Activated CD4-positive, alpha-beta T cell treated with anti-CD3 and anti-CD28 coated beads, Interleukin-2, amount 10 ng/mL, durations not matched to agents 7 days and 5 days (primary cell): ENCODE measurements around the gene NRG3. TPM values are rescaled to one million over a fixed set of nuclear protein-coding genes. Genes with fewer than 3 reads are reported as not detected.

ENCODE experiments used
- CTCF ChIA-PET: fragments of 350-600 bp; sonication (Branson Sonifier 250); formaldehyde crosslinking; loops from one replicate; lab custom pipeline; 2021; ENCODE audit warnings: antibody characterized with exemption; lab: Charles Lee
- POLR2A ChIA-PET: fragments of 350-600 bp; sonication (Branson Sonifier 250); formaldehyde crosslinking; loops from one replicate; lab custom pipeline; 2021; ENCODE audit warnings: antibody characterized with exemption; lab: Charles Lee
- DNase-seq: peaks from one replicate; pipeline ENCODE4 v3.0.0-alpha.2; 2020
- H3K27ac Mint-ChIP-seq: one replicate; pipeline ENCODE4 v1.8.0; 2021; ENCODE audit warnings: mild to moderate bottlenecking, moderate library complexity, mixed read lengths
- H3K27me3 Mint-ChIP-seq: one replicate; pipeline ENCODE4 v1.8.0; 2021; ENCODE audit warnings: mixed read lengths
- H3K36me3 Mint-ChIP-seq: one replicate; pipeline ENCODE4 v1.8.0; 2021; ENCODE audit warnings: low read depth, mixed read lengths
- H3K4me1 Mint-ChIP-seq: one replicate; pipeline ENCODE4 v1.8.0; 2021; ENCODE audit warnings: mixed read lengths
- H3K4me3 Mint-ChIP-seq: one replicate; pipeline ENCODE4 v1.8.0; 2021; ENCODE audit warnings: mild to moderate bottlenecking, moderate library complexity, mixed read lengths
- H3K9me3 Mint-ChIP-seq: one replicate; pipeline ENCODE4 v1.8.0; 2021; ENCODE audit warnings: mixed read lengths
- total RNA-seq, 2 experiments: library from RNA; stranded (reverse); gene quantifications; one replicate each; pipeline ENCODE4 v1.2.3, GENCODE V29; 2021

NRG3 gene
- total RNA-seq, 2 experiments from 2014 or later: not detected

DNA sequence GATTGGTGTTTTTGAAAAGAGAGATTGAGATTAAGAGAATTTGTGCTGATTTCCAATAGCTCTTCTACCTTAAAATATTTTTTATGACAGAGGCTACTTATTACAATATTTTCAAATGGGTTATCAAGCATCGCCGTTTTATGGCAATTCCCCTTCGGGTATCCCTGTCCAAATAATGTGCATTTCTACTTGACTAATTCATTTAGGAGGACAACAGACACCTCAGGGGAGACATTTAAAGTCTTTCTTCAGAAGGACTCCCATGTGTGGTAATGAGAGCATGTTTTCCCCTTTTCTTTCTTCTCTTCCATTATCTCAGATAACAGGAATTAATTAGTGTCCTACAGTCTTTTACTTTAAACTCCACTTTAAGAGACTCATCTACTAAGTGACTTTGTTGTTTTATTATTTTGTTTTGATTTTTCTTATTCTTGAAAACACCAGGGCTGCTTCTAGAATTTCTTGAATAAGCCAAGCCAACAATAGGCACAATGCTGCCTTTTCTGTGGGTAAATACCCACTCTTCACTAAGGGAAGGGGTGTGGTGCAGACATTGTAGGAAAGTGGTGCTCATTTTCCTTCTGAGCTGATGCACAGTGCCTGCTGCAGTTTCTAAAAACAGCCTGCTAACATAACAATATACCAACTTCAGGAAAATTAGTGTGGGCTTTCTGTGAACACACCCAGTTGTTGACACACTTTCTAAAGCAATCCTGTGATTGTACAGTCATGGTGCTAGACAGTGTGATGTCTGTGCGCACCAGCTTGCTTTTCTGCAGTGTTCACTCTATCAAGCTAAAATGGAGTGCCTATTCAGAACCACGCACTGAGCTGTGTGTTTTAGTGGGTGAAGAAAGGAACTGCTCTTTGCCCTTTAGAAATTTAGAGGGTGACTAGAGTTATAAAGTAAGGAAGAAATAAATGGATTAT is 597.7 kb downstream of the NRG3 start:
- POLR2A ChIA-PET: no interaction called here
- CTCF ChIA-PET: no interaction called here
- no peak overlapping the region for H3K27ac Mint-ChIP-seq
- peaks cover 6% of the 10 kb centered on the region for H3K9me3 Mint-ChIP-seq
- no peaks in the 10 kb centered on the region for H3K36me3 Mint-ChIP-seq
- H3K4me3 Mint-ChIP-seq: no peak overlapping the region
- no peak for DNase-seq
- H3K4me1 Mint-ChIP-seq: no peaks in the 10 kb centered on the region
- H3K27me3 Mint-ChIP-seq: no peaks in the 10 kb centered on the region

DNA sequence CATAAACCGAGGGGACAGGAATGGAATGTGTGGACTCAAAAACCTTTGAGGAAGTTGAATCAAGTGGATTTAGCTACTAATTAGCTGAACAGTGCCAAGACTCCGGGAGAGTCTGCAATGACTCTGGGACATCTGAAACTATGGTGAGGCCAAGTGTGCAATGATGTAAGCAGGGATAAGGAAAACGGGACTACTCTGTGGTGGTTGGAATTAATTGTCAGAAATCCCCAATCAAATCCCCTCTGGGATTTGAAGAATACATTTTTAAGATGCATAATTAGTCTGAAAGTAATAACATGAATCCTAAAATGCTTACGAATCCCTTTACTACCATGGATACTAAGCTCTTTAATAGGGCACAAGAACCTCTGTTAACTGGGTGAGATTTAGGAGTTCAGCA is 602.8 kb downstream of the NRG3 start:
- ChIA-PET POLR2A (no interaction called here), CTCF (no interaction called here)
- no peak overlapping the region for H3K4me3 Mint-ChIP-seq
- peaks cover 8% of the 10 kb centered on the region for H3K9me3 Mint-ChIP-seq
- H3K36me3 Mint-ChIP-seq: no peaks in the 10 kb centered on the region
- DNase-seq: no peak
- no peak overlapping the region for H3K27ac Mint-ChIP-seq
- H3K4me1 Mint-ChIP-seq: no peaks in the 10 kb centered on the region
- no peaks in the 10 kb centered on the region for H3K27me3 Mint-ChIP-seq

DNA sequence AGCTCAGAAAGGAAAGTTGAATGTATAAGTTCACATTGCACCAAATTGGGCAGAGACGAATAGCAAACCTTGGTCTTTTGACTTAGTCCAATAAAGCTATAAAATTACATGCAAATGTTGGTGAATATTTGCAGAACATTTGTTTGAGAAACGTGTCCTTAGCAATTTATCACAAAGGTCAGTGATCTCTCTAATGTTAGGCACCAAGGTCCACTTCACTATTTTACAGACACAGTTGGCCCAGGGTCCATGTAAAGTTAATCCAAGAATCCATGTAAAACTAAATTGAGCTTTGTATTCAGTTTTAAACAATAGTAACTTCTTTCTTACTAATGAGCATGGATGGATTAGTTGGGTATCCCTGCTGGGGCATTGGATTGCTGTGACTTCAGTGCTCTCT is 617.7 kb downstream of the NRG3 start:
- no peaks in the 10 kb centered on the region for H3K4me1 Mint-ChIP-seq
- ChIA-PET POLR2A (no interaction called here), CTCF (no interaction called here)
- H3K36me3 Mint-ChIP-seq: no peaks in the 10 kb centered on the region
- DNase-seq: no peak
- no peak overlapping the region for H3K27ac Mint-ChIP-seq
- H3K4me3 Mint-ChIP-seq: no peak overlapping the region
- H3K27me3 Mint-ChIP-seq: no peaks in the 10 kb centered on the region
- H3K9me3 Mint-ChIP-seq: peaks cover 6% of the 10 kb centered on the region

DNA sequence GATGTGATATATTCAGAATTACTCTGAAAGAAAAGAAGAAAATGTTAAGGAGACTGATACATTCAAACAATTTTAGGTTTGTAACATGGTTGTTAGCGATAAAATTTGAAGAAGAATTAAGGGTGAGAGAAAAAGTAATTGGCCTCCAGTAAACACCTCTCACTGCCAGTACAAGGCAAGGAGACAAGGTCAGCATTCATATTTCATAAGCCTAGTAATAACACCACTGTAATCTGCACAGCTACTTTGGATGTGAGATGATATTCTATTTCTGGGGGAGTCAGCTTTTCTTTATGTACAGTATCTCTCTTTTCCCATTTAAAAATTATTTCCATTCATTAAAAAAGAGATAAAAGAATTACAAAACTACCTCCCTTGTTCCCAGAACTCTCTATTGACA is 621.1 kb downstream of the NRG3 start:
- no peak overlapping the region for H3K4me3 Mint-ChIP-seq
- peaks cover 4% of the 10 kb centered on the region for H3K9me3 Mint-ChIP-seq
- no peaks in the 10 kb centered on the region for H3K4me1 Mint-ChIP-seq
- DNase-seq: no peak
- no peak overlapping the region for H3K27ac Mint-ChIP-seq
- no peaks in the 10 kb centered on the region for H3K27me3 Mint-ChIP-seq
- POLR2A ChIA-PET: no interaction called here
- CTCF ChIA-PET: no interaction called here
- no peaks in the 10 kb centered on the region for H3K36me3 Mint-ChIP-seq

DNA sequence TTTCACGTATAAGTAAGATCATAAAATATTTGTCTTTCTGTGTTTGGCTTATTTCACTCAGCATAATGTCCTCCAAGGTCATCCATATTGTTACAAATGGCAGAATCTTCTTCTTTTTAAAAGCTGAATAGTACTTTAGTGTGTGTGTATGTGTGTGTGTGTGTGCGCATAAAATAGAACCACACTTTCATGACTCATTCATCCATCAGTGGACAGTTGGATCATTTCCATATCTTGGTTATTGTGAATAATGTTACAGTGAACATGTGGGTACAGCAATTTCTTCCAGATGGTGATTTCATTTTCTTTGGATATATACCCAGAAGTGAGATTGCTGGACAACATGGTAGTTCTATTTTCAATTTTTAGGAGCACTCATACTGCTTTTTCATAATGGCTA is 622.4 kb downstream of the NRG3 start:
- Mint-ChIP-seq H3K9me3 (peaks cover 4% of the 10 kb centered on the region), H3K36me3 (no peaks in the 10 kb centered on the region), H3K27ac (no peak overlapping the region), H3K4me3 (no peak overlapping the region), H3K4me1 (no peaks in the 10 kb centered on the region), H3K27me3 (no peaks in the 10 kb centered on the region)
- DNase-seq: no peak
- POLR2A ChIA-PET: no interaction called here
- CTCF ChIA-PET: no interaction called here

DNA sequence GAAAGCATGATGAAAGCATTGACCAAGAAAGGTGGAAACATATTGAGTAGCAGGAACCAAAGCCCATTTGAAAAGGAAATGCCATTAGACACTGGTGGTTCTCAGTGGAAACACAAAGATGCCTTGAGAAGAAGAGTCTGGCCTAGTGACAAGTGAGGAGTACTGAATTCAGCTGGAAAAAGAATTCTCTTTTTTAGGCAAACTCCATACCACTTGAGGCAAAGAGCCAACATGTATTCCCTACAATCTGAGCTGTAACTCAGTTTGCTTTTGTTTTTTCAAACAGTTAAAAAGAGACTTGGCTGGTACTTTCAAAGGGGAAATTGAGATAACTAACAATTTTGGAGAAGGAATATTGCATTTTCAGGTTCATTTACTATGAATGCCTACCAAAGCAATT is 624.0 kb downstream of the NRG3 start:
- no peaks in the 10 kb centered on the region for H3K4me1 Mint-ChIP-seq
- POLR2A ChIA-PET: interaction anchor here (0.6 kb wide), 1 partner anchor 681 kb away, joined by 3 read pairs; no protein-coding TSS in a partner anchor
- H3K27me3 Mint-ChIP-seq: no peaks in the 10 kb centered on the region
- H3K36me3 Mint-ChIP-seq: no peaks in the 10 kb centered on the region
- H3K9me3 Mint-ChIP-seq: peaks cover under 1% of the 10 kb centered on the region
- no peak overlapping the region for H3K27ac Mint-ChIP-seq
- CTCF ChIA-PET: no interaction called here
- H3K4me3 Mint-ChIP-seq: no peak overlapping the region
- DNase-seq: no peak

DNA sequence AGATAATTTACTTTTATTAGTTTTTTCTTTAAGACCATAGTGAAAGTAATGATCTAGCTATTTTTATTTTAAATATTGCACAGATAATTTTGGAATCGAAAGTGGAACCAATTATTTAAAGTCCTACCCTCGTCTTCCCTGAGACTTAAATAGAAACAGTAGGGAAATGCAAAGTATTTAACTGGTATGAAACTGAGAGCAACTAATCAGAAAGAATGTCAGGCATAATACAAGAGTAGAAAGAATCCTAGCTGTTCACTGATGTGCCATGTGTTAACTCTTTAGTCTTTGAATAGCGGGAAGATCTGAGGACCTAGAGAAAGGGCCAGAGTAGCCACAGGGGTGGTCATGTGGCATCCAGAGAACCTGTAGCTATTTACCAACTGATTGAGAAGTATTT is 630.0 kb downstream of the NRG3 start:
- ChIA-PET CTCF (no interaction called here), POLR2A (no interaction called here)
- Mint-ChIP-seq H3K9me3 (peaks cover 2% of the 10 kb centered on the region), H3K27me3 (no peaks in the 10 kb centered on the region), H3K36me3 (no peaks in the 10 kb centered on the region), H3K4me1 (no peaks in the 10 kb centered on the region), H3K4me3 (no peak overlapping the region), H3K27ac (no peak overlapping the region)
- no peak for DNase-seq

DNA sequence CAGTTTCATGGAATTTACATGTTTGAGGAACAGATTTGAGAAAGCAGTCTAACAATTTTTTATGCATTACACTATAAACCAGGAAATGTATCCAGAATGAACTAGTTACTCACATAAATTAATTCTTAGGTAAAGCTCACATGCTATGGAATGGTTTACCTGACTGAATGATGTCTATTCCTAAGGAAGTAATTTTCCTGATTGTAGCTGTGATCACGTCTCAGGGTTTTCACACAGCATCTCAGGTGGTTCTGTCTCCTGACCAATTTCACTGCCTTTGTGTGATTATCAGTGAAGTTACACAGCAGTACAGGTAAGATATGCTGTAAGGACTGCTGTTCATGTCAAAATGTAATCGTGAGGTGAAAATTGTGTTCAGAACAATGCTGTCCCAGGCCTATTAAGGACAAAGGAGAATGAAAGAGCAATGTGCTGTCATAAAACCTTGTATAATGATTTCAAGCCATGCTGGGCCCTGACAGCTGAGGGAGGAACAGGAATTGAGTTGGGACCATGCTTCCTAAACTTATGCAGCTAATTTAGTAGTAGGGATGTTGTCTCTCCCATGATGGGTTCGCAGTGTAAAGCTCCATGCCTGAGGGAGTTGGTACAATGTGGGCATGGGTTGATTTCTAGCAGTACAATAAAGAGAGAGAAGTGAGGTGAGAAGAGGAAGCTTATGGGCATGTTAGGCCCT is 631.8 kb downstream of the NRG3 start:
- POLR2A ChIA-PET: no interaction called here
- Mint-ChIP-seq H3K27ac (no peak overlapping the region), H3K9me3 (peaks cover 2% of the 10 kb centered on the region), H3K36me3 (no peaks in the 10 kb centered on the region), H3K4me1 (no peaks in the 10 kb centered on the region), H3K27me3 (no peaks in the 10 kb centered on the region), H3K4me3 (no peak overlapping the region)
- DNase-seq: no peak
- CTCF ChIA-PET: no interaction called here

DNA sequence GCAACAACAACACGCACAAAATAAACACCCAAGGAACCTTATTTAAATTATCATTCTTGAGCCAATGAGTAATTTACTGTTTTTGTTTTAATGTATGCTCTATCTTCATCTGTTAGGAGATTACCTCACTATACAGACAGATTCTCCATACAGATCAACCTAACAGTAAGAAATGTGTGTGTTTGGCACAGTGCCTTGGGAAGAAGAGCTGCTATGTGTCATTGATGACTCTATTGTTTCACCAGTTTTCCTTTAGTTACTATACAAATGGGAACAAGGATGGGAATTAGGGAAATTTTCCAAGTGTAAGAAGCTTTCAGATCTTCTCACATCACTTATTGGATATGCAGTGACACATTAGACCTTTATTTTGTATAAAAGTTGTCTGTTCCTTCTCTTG is 640.3 kb downstream of the NRG3 start:
- ChIA-PET POLR2A (no interaction called here), CTCF (no interaction called here)
- DNase-seq: no peak
- no peaks in the 10 kb centered on the region for H3K36me3 Mint-ChIP-seq
- H3K27me3 Mint-ChIP-seq: no peaks in the 10 kb centered on the region
- H3K9me3 Mint-ChIP-seq: peaks cover under 1% of the 10 kb centered on the region
- no peak overlapping the region for H3K4me3 Mint-ChIP-seq
- no peaks in the 10 kb centered on the region for H3K4me1 Mint-ChIP-seq
- no peak overlapping the region for H3K27ac Mint-ChIP-seq

DNA sequence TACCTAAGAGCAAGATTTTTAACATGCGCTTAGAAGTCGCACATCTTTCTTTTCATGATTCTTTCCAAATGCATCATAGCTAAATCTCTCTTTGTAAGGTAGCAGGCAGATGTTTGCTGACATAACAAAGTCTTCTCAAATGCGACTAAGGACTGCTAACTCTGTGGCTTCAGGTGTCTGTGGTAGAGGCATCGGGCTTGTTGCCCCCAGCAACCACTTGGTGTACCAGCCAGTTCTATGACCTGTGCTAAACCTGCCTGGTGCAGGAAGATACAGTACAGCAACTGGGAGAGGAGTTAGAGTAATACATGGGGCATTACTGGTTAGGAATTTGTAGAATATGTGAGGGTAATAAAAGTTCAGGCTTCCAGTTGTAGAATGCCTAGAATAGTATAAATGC is 654.1 kb downstream of the NRG3 start:
- Mint-ChIP-seq H3K27ac (no peak overlapping the region), H3K36me3 (no peaks in the 10 kb centered on the region), H3K4me1 (no peaks in the 10 kb centered on the region), H3K9me3 (no peaks in the 10 kb centered on the region), H3K27me3 (no peaks in the 10 kb centered on the region), H3K4me3 (no peak overlapping the region)
- ChIA-PET POLR2A (no interaction called here), CTCF (no interaction called here)
- DNase-seq: no peak

DNA sequence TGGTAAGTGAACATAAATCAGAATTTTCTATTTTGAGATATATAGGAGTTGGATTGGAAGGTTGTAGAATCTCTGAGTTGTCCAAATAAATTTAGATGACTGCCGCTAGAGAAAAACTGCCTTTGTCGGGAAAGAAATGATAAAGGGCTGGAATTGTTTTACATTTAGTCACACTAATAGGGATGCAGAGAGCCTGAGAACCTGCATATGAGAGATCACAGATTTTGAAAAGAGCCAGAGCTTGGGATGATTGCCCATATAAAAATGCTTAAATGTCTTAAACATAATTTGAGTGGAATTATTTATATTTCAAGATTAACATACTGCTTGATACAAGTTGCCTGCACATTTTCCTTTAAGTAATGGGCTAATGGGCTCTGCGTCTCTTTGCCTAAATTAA is 660.5 kb downstream of the NRG3 start:
- H3K9me3 Mint-ChIP-seq: peaks cover 3% of the 10 kb centered on the region
- no peak overlapping the region for H3K27ac Mint-ChIP-seq
- no peaks in the 10 kb centered on the region for H3K27me3 Mint-ChIP-seq
- no peaks in the 10 kb centered on the region for H3K36me3 Mint-ChIP-seq
- CTCF ChIA-PET: no interaction called here
- H3K4me3 Mint-ChIP-seq: no peak overlapping the region
- no peak for DNase-seq
- H3K4me1 Mint-ChIP-seq: no peaks in the 10 kb centered on the region
- POLR2A ChIA-PET: no interaction called here

DNA sequence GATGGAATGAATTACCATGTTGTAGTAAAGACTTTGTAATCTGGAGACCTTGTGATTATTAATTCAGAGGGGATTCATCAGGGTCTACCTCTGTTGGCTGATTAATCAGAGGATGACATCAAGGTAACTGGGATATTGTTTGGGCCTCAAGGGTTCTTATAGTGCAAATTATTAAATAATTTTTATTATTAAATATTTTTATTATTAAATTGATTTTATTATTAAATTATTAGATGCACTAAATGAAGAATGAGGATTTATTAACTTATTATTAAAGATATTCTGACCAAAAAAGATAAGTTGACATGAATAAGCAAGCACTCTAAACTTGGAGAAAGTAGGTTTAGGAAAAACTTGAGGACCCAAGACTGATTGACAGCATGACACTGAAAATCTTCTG is 661.7 kb downstream of the NRG3 start:
- no peaks in the 10 kb centered on the region for H3K27me3 Mint-ChIP-seq
- H3K36me3 Mint-ChIP-seq: no peaks in the 10 kb centered on the region
- ChIA-PET CTCF (no interaction called here), POLR2A (no interaction called here)
- H3K4me3 Mint-ChIP-seq: no peak overlapping the region
- DNase-seq: no peak
- H3K27ac Mint-ChIP-seq: no peak overlapping the region
- peaks cover 5% of the 10 kb centered on the region for H3K9me3 Mint-ChIP-seq
- H3K4me1 Mint-ChIP-seq: no peaks in the 10 kb centered on the region

DNA sequence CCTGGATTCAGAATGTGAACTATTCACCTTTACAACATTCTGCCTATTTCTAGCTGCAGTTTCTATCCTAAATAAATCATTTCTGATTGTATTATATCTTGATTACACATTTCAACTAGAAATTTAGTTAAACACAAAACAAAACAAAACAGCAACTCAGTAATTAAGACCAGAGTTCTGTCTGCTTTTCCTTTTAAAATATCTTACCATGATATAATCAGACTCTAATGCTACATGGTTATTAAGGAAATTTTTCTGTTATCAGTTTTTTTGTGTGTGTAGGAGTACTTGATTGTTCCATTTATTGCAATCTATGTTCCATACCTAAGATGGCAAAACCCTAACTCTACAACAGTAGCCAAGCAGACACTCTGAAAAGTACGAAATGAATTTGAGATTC is 663.3 kb downstream of the NRG3 start:
- DNase-seq: no peak
- Mint-ChIP-seq H3K27me3 (no peaks in the 10 kb centered on the region), H3K4me1 (no peaks in the 10 kb centered on the region), H3K36me3 (no peaks in the 10 kb centered on the region), H3K9me3 (peaks cover 5% of the 10 kb centered on the region), H3K4me3 (no peak overlapping the region), H3K27ac (no peak overlapping the region)
- ChIA-PET POLR2A (no interaction called here), CTCF (no interaction called here)
